Parathyroid adenoma (tissue), 2 donors: Measurements from ENCODE around the gene TNN.

Experiments
- H2AFZ ChIP-seq: fragments of 300-600 bp; sonication (generic); one replicate; pipeline ENCODE4 v1.7.0; 2017; ENCODE audit warnings: antibody characterized with exemption, mild to moderate bottlenecking
- H3K27ac ChIP-seq: fragments of 300-600 bp; sonication (generic); one replicate; pipeline ENCODE4 v1.7.0; 2017
- H3K27me3 ChIP-seq: fragments of 300-600 bp; sonication (generic); one replicate; pipeline ENCODE4 v1.7.0; 2017; ENCODE audit warnings: low read length; ENCODE audit not compliant: control insufficient read depth, insufficient read depth
- H3K36me3 ChIP-seq: fragments of 300-600 bp; sonication (generic); one replicate; pipeline ENCODE4 v1.7.0; 2017; ENCODE audit warnings: low read length; ENCODE audit not compliant: control insufficient read depth, insufficient read depth
- H3K4me1 ChIP-seq: fragments of 300-600 bp; sonication (generic); one replicate; pipeline ENCODE4 v1.7.0; 2017; ENCODE audit warnings: control low read depth
- H3K4me2 ChIP-seq: fragments of 300-600 bp; sonication (generic); one replicate; pipeline ENCODE4 v1.7.0; 2017; ENCODE audit warnings: low read length
- H3K4me3 ChIP-seq: fragments of 300-600 bp; sonication (generic); one replicate; pipeline ENCODE4 v1.7.0; 2017; ENCODE audit warnings: low read depth, low read length
- H3K79me2 ChIP-seq: fragments of 300-600 bp; sonication (generic); one replicate; pipeline ENCODE4 v1.7.0; 2017; ENCODE audit warnings: control low read depth
- H3K9ac ChIP-seq: fragments of 300-600 bp; sonication (generic); one replicate; pipeline ENCODE4 v1.7.0; 2017; ENCODE audit warnings: mild to moderate bottlenecking
- H3K9me3 ChIP-seq: fragments of 300-600 bp; sonication (generic); one replicate; pipeline ENCODE4 v1.7.0; 2017; ENCODE audit warnings: low read length; ENCODE audit not compliant: control insufficient read depth
- CTCF ChIP-seq: fragments of 300-600 bp; sonication (generic); IDR thresholded peaks from one replicate; pipeline ENCODE4 v1.7.0; 2017; ENCODE audit warnings: antibody characterized with exemption, mild to moderate bottlenecking
- donor health status: primary hyperparathyroidism.

The TNN gene

GRCh38 chr1:175195798-175196197 lies 128.2 kb downstream of the TNN start:
- H2AFZ ChIP-seq: no peak overlapping the region

GRCh38 chr1:175197531-175197930 lies 129.9 kb downstream of the TNN start:
- Histone ChIP-seq H3K4me3 (no peak overlapping the region), H3K9ac (no peak overlapping the region), H3K27me3 (no peaks in the 10 kb centered on the region), H2AFZ (no peak overlapping the region), H3K27ac (no peak overlapping the region), H3K9me3 (no peaks in the 10 kb centered on the region), H3K79me2 (no peaks in the 10 kb centered on the region), H3K4me2 (no peak overlapping the region), H3K36me3 (no peaks in the 10 kb centered on the region), H3K4me1 (no peaks in the 10 kb centered on the region)
- TF ChIP-seq CTCF: no peak

More at GRCh38 chr1:175195798-175196197, 128.2 kb downstream of the TNN start:
- Histone ChIP-seq H3K79me2 (no peaks in the 10 kb centered on the region), H3K4me2 (no peak overlapping the region), H3K9ac (no peak overlapping the region), H3K27me3 (no peaks in the 10 kb centered on the region), H3K27ac (no peak overlapping the region), H3K9me3 (no peaks in the 10 kb centered on the region), H3K4me3 (no peak overlapping the region), H3K4me1 (peaks cover 3% of the 10 kb centered on the region), H3K36me3 (no peaks in the 10 kb centered on the region)
- no peak for TF ChIP-seq CTCF
